GM03348 (cell line): ENCODE results near the gene DNAH6.

Experiments used
- DNase-seq: peaks from one replicate; pipeline ENCODE4 v3.0.0; 2012; ENCODE audit warnings: low spot score

The DNAH6 gene

GRCh38 chr2:84800194-84800805 lies 284.0 kb downstream of the DNAH6 start:
- DNase-seq: no peak

- no peak for DNase-seq
These were observed 285.5 kb downstream of the DNAH6 start for GRCh38 chr2:84801811-84802210.

DNA sequence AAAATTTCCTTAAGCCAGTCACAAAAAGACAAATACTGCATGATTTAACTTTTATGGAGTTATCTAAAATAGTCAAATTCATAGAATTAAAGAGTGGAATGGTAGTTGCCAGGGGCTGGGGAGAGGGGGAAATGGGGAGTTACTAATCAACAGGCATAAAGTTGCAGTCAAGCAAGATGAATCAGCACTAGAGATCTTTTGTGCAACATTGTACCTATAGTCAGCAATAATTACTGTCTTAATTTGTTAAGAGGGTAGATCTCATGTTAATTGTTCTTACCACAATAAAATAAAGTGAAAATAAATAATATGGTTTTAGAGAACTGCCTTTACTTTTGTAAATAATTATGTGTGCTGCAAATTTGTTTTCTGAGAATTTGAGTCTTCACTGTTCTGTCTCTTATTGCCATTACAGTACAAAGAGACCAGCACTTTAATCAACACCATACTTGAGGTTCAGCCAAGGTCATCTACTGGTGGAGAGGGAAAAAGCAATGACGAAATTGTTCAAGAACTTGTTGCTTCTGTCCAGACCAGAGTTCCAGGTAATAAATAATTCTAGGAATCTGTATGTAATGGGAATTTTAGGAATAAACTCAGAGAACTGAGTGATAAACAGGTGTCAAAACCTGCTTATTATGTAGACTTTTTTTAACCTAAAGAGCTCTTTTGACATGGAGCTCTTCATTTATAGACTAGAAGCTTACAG lies 289.1 kb downstream of the DNAH6 start:
- DNase-seq: peak; percentile 27

DNA sequence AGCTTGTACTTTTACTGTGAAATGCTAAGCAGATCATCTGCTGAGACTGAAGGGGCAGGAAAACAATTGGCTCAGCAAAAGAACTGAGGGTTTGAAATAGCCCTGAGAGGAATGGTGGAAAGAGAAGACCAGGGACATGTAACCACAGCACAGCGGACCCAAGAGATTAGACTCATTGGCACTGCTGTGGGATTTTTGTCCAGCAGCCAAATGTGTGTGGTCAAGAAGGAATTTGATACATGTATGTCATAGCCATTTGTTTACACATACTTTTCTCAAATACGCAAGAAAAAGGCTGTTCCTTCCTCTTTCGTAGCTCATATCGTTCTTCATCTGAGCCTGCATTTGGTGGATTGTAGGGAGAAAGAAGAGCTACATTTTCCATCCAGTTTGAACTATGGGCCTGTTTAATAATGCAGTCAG lies 290.8 kb downstream of the DNAH6 start:
- DNase-seq: peak; percentile 89

- no peak for DNase-seq
These were observed 292.0 kb downstream of the DNAH6 start for GRCh38 chr2:84808279-84808678.

DNA sequence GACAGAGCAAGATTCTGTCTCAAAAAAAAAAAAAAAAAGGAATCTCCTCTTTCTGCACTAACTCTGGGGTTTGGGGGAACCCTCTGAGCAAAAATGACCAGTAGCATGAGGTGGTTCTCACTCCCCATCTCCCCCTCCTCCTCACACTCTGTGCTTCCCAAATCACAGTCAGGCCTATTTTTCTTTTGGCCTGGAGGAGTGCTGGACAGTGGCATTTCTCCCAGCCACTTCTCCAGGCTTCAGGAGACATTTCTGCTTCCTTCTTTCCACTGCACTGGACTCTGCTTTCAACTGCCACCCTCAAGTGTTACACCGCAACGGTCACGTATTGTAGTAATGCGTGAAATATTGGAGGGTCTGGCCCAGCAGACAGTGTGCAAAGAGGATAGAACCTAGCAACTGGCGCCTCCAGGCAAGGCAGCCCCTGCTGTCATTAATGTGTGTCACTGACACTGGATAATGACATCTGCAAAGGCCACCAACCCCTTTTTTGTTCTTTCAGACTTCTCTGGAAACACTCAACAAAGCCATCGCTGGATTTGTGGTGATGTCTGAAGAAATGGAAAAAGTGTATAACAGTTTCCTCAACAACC lies 295.6 kb downstream of the DNAH6 start:
- DNase-seq: no peak

- peak; percentile 47 for DNase-seq
These were observed 298.8 kb downstream of the DNAH6 start for GRCh38 chr2:84815146-84815545.

GRCh38 chr2:84816426-84817026 lies 300.2 kb downstream of the DNAH6 start:
- DNase-seq: no peak

- no peak for DNase-seq
These were observed 300.9 kb downstream of the DNAH6 start for GRCh38 chr2:84817239-84817655.

GRCh38 chr2:84821806-84822205 lies 305.5 kb downstream of the DNAH6 start:
- DNase-seq: no peak

DNA sequence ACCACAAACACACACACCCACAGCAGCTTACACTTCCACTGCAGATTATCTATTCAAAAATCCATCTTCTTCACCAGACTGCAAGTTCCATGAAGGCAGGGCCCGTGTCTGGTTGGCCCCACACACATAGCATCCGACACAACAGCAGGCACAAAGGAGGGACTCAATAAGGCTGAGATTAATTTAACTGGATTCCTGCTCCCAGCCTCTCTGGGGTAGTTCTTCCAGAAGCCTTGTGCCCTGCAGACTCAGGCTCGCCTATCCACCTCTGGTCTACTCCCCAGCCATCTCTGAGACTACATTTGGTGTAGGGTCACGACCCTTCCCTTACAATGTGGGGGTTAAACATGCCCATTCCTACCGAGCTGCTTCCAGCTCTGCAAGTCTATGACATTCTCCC lies 306.9 kb downstream of the DNAH6 start:
- no peak for DNase-seq

DNA sequence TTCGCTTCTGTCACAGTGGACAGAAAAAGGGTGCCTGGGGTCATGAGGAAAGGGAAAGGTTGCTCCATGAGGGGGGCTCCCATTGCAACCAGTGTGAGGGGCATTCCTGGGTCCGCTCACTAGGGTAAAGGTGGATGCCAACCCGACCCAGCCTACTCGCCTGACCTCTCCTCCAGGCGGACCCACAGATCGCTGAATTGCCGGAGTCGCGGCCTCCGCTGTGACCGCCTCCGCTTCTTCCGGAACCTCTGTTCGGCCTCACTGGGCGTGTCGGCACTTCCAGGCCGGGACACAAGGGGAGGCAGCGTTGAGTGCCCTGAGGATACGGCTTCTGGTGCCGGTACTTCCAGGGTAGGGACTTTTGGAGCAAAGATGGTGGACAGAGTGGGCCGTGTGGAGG lies 307.5 kb downstream of the DNAH6 start:
- no peak for DNase-seq

GRCh38 chr2:84827978-84828575 lies 311.8 kb downstream of the DNAH6 start:
- no peak for DNase-seq

- no peak for DNase-seq
These were observed 313.4 kb downstream of the DNAH6 start for GRCh38 chr2:84829693-84830092.

DNA sequence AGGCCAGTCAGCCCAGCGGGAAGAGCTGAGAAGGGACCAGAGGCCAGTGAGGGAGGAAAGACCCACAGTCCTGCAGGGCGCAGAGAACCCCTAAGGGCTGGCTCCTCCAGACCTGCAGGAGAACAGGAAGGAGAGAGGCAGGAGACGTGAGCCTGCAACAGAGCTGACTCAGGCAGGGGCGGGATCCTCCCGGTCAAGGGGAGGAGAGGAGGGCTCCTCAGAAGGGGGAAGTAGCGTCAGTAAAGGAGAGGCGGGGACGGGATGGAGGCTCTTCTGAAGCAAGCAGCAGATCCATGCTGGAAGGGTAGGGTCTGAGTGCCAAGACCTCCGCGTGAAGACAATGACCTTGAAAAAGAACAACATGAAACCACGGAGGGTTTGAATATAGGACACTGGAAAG lies 313.8 kb downstream of the DNAH6 start:
- DNase-seq: no peak

- DNase-seq: no peak
These were observed 314.6 kb downstream of the DNAH6 start for GRCh38 chr2:84830758-84831500.

DNA sequence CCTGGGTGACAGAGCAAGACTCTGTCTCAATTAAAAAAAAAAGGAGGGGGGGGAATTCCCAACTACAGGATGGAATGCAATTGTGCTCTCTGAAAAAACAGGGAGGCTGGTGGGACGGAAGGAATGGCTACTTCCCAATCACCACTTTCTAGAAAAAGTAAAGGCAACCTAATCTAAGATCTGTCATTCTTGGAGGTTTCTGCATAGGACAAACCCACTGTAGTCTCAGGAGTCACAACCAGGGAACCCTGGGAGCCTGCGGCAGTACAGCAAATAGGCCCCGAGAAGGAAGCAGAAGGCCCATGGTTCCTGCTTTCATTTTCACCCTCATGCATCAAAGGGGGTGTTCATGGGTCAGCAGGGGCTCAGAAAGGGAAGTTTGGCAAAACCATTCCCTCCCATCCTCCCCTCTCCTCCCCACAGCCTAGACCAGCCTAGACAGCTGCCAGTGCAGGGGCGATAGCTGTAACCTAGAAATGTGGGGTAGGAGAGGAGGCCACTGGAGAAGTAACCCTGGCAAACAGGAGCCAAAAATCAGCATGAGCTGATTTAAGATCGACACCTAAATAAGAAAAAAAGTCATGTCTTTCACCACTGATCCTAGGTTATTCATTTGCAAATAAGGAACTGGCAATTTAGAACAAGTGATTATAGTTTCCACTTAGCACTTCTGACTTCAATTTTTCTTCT lies 316.6 kb downstream of the DNAH6 start:
- no peak for DNase-seq

DNA sequence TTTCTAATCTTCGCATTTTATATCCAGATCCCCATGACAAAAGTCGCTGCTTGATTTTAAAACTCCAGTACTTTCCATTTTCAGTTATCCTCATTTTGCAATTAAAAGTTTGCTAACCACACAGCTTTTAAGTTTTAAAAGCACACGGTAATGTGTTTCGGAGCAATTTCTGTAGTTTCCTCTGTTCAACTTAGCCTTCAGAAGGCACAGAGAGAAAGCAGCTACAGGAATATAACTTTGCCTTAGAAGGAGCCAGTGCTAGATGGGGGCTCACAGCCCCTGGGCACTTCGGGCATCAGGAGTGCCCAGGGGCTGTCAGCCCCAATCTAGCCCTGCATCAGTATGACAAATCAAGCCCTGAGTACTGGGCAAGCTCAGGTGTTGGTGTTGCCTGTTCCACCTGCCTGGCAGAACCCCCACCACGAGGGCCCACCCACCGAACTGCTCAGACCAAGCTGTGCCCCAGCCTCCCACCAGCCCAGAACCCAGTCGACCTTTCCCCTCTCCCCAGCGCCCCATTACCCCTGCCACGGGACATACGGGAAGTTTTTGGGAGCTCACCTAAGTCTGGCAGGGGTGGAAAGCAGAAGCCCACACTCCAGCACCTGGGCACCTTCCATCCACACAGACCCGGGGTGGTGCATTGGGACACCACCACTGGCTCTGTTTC lies 317.3 kb downstream of the DNAH6 start:
- DNase-seq: no peak

- no peak for DNase-seq
These were observed 319.9 kb downstream of the DNAH6 start for GRCh38 chr2:84836215-84836614.

DNA sequence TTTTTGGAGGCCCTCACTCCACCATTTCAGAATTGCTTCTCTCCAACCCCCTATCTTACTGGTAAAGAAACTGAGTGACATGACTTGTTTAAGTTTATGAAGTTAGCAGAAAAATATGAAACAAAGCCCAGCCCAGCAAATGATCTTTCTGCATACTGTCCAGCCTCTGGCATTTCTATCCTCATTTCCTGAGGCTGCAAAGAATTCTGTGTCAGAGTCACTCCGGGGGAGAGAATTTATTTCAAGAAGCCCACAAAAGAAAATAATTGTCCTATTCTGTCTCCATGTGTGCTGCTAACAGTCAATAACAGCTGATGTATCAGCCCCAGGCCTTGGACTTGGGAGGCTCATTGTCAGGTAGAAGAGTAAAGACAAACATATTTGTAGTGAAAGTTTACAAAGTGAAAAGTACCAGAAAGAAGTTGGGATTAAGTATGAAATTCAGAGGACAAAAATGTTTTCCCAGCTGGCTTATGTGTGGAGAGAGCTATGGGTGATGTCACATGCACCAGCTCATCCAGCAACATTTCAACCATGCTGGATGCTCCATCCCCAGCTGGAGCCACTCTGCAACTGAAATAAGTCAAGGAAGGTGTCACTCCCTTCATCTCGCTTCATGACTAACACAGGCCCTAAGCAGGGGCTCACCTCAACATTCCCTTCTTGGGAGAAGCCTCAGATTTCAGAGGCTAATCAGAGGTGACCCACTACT lies 322.3 kb downstream of the DNAH6 start:
- DNase-seq: peak; percentile 45
